AG04450 (cell line): ENCODE results near the gene PTGER4. TPM values are rescaled to one million over a fixed set of nuclear protein-coding genes. Genes with fewer than 3 reads are reported as not detected.
"Not testable (repeated sequence)": the region's sequence is repeated elsewhere in the genome, so short reads cannot be mapped to it uniquely, and the experiment has no call there.

ENCODE experiments used
- CTCF ChIA-PET: fragments of 300-600, 350-600 bp; formaldehyde crosslinking; extraction: SDS; loops from one replicate; lab custom pipeline; 2022; ENCODE audit warnings: antibody characterized with exemption, inconsistent platforms; lab: Charles Lee
- POLR2A ChIA-PET: fragments of 350-600 bp; formaldehyde crosslinking; extraction: SDS; loops from one replicate; lab custom pipeline; 2021; ENCODE audit warnings: antibody characterized with exemption, inconsistent platforms; lab: Yijun Ruan, JAX
- DNase-seq: peaks from one replicate; pipeline ENCODE4 v3.0.0-alpha.2; 2011; ENCODE audit warnings: low read depth, low spot score
- H3K27ac ChIP-seq: one replicate; pipeline ENCODE4 v1.5.1; 2012; ENCODE audit warnings: low read depth, low read length, control low read depth
- H3K27me3 ChIP-seq: one replicate; pipeline ENCODE4 v1.6.0; 2012; ENCODE audit warnings: low read length; ENCODE audit not compliant: control insufficient read depth, insufficient read depth
- H3K4me3 ChIP-seq: 2 replicates; pipeline ENCODE4 v1.5.1; 2011; ENCODE audit warnings: mild to moderate bottlenecking, low read depth, low read length, control low read depth
- H3K9me3 ChIP-seq: 2 replicates; pipeline ENCODE4 v1.5.1; 2012; ENCODE audit warnings: low read length; ENCODE audit not compliant: control insufficient read depth, insufficient read depth
- polyA plus RNA-seq: library from polyadenylated mRNA; depleted of rRNA; stranded (reverse); fragments of >200 nt; gene quantifications from 2 replicates; pipeline ENCODE4 v1.2.3, GENCODE V29; 2011
- TF ChIP-seq, protein P1 (sequence below): IDR thresholded peaks from 2 replicates; pipeline ENCODE4 v1.5.1; 2011; ENCODE audit warnings: low read depth, low read length, control low read depth, inconsistent platforms

Gene PTGER4
- polyA plus RNA-seq, 1 experiment, result 6.2 TPM

DNA sequence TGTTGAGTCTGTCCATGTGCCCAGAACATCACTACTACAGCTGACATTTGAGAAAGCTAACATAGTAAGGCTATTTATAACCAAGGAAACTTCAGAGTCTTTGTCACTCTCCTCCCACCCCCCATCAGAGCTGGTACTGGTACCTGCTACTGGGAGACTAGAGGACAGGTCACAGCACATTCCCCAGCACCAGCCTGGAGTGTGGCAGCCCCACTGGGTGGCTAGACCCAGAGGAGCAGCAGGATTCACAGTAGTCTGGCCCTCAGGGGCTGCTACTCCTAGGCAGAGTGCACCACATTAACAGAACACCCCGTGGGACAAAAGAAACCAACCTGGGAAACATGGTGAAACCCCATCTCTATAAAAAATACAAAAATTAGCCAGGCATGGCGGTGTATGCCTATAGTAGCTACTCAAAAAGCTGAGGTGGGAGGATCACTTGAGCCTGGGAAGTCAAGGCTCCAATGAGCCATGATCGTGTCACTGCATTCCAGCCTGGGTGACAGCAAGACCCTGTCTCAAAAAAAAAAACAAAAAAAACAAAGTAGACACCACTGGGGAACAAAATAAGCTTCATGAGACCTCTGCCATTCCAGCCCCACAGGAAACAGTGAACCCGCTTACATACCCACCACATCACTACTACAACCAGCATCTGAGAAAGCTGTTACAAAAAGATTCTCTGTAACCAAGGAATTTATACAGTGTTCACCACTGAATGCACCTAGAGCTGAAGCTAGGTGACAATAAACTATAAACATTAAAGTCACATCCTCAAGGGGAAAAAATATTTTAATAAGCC lies 26.3 kb upstream of the PTGER4 start:
- CTCF ChIA-PET, result no interaction called here
- Histone ChIP-seq H3K4me3 (no peak overlapping the region), H3K27me3 (no peaks in the 10 kb centered on the region), H3K9me3 (no peaks in the 10 kb centered on the region), H3K27ac (no peak overlapping the region)
- DNase-seq, result no peak
- POLR2A ChIA-PET, result interaction anchor here (0.7 kb wide), 1 partner anchor 144 kb away, joined by 4 read pairs; no protein-coding TSS in a partner anchor
- TF ChIP-seq, protein P1, sequence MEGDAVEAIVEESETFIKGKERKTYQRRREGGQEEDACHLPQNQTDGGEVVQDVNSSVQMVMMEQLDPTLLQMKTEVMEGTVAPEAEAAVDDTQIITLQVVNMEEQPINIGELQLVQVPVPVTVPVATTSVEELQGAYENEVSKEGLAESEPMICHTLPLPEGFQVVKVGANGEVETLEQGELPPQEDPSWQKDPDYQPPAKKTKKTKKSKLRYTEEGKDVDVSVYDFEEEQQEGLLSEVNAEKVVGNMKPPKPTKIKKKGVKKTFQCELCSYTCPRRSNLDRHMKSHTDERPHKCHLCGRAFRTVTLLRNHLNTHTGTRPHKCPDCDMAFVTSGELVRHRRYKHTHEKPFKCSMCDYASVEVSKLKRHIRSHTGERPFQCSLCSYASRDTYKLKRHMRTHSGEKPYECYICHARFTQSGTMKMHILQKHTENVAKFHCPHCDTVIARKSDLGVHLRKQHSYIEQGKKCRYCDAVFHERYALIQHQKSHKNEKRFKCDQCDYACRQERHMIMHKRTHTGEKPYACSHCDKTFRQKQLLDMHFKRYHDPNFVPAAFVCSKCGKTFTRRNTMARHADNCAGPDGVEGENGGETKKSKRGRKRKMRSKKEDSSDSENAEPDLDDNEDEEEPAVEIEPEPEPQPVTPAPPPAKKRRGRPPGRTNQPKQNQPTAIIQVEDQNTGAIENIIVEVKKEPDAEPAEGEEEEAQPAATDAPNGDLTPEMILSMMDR, result no peak

DNA sequence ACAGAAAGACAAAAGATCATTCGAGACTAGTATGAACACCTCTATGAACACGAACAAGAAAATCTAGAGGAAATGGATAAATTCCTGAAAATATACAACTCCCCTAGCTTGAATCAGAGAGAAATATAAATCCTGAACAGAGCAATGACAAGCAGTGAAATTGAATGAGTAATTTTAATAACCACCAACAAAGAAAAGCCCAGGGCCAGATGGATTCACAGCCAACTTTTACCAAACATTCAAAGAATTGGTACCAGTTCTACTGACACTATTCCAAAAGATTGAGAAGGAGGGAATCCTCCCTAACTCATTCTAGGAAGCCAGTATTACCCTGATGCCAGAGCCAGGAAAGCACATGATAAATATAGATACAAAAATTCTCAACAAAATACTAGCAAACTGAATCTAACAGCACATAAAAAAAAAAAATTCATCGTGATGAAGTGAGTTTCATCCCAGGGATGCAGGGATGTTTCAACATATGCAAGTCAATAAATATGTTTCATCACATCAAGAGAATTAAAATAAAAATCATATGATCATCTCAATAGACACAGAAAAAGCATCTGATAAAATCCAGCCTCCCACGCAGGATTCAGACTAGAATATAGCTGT lies 25.2 kb upstream of the PTGER4 start:
- no peak overlapping the region for H3K27ac ChIP-seq
- DNase-seq, result no peak
- H3K4me3 ChIP-seq, result no peak overlapping the region
- no peaks in the 10 kb centered on the region for H3K27me3 ChIP-seq
- TF ChIP-seq, protein P1, result no peak
- ChIA-PET POLR2A (no interaction called here), CTCF (no interaction called here)
- no peaks in the 10 kb centered on the region for H3K9me3 ChIP-seq

DNA sequence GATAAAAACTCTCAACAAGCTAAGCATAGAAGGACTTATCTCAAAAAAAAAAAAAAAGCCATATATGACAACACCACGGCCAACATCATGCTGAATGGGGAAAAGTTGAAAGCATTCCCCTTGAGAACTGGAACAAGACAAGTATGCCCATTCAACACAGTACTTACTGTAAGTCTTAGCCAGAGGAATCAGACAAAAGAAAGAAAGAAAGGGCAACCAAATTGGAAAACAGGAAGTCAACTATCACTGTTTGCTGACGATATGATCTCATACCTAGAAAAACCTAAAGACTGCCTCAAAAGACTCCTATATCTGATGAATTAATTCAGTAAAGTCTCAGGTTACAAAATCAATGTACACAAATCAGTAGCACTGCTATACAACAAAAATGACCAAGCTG lies 24.6 kb upstream of the PTGER4 start:
- TF ChIP-seq, protein P1, result no peak
- Histone ChIP-seq H3K9me3 (no peaks in the 10 kb centered on the region), H3K4me3 (no peak overlapping the region), H3K27ac (no peak overlapping the region), H3K27me3 (no peaks in the 10 kb centered on the region)
- no peak for DNase-seq
- POLR2A ChIA-PET, result no interaction called here
- CTCF ChIA-PET, result no interaction called here

DNA sequence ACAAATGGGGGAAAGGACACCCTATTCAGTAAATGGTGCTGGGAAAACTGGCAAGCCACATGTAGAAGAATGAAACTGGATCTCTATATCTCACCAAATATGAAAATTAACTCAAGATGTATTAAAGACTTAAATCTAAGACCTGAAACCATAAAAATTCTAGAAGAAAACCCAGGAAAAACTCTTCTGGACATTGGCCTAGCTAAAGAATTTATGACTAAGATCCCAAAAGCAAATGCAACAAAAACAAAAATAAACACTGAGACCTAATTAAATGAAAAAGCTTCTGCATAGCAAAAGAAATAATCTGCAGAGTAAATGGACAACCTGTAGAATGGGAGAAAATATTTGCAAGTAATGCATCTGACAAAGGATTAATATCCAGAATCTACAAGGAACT lies 23.6 kb upstream of the PTGER4 start:
- H3K27me3 ChIP-seq, H3K4me3 ChIP-seq, DNase-seq, H3K9me3 ChIP-seq, CTCF ChIA-PET, POLR2A ChIA-PET, H3K27ac ChIP-seq: not testable (repeated sequence)

DNA sequence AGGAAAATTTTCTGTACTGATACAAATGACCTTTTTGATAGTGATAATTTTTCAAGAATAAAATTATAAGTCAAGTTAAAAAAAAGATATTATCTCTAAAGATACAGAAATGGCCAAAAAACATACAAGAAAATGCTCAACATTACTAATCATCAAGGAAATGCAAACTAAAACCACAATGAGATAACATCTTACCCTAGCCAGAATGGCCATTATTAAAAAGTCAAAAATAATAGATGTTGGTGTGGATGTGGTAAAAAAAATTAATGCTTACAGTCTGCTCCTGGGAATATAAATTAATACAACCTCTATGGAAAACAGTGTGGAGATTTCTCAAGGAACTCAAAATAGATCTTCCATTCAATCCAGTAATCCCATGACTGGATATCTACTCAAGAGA lies 22.9 kb upstream of the PTGER4 start:
- POLR2A ChIA-PET, result no interaction called here
- CTCF ChIA-PET, result no interaction called here
- TF ChIP-seq, protein P1, result no peak
- no peaks in the 10 kb centered on the region for H3K27me3 ChIP-seq
- DNase-seq, result no peak
- H3K9me3 ChIP-seq, result no peaks in the 10 kb centered on the region
- no peak overlapping the region for H3K27ac ChIP-seq
- H3K4me3 ChIP-seq, result no peak overlapping the region
